ENCODE measurements around the gene BHMT. TPM values are rescaled to one million over a fixed set of nuclear protein-coding genes. Genes with fewer than 3 reads are reported as not detected.

The BHMT gene
- total and polyA plus RNA-seq, 2 of the 4 experiments (the other 2 are of a cell fraction): not detected

GRCh38 chr5:79130781-79131180 is 19.2 kb downstream of the BHMT start:
- in situ Hi-C loops (cut with MboI; ENCODE audit: low sequenced_read_pairs) (loop anchor here (5.0 to 10.0 kb wide), 3 partner anchors 103 to 337 kb away; no protein-coding TSS in a partner anchor), dilution Hi-C loops (cut with HindIII; ENCODE audit: low sequenced_read_pairs, unreplicated experiment) (no loop called here), intact Hi-C loops (cut with micrococcal nuclease) (loop anchor here (5.0 kb wide), 2 partner anchors 407 to 727 kb away; no protein-coding TSS in a partner anchor)
- H3K9me3 ChIP-seq (ENCODE audit: control insufficient read depth, insufficient read depth, low read length): no peaks in the 10 kb centered on the region
- no peak overlapping the region for H2BK15ac ChIP-seq (ENCODE audit: low read depth, low read length)
- no peak overlapping the region for H2BK20ac ChIP-seq (ENCODE audit: low read depth, low read length)
- H3K9ac ChIP-seq (ENCODE audit: low read depth, low read length): no peak overlapping the region
- H4K20me1 ChIP-seq (ENCODE audit: insufficient read depth, low read length): no peaks in the 10 kb centered on the region
- H3K4me3 ChIP-seq (ENCODE audit: insufficient read depth, low read depth, low read length): no peak overlapping the region
- H2BK120ac ChIP-seq (ENCODE audit: low read depth, low read length): no peak overlapping the region
- ChIA-PET CTCF (interaction anchor here (4.0 kb wide), 1 partner anchor 108 kb away, joined by 115 read pairs; no protein-coding TSS in a partner anchor), POLR2A (ENCODE audit: unreplicated experiment) (no interaction called here)
- H2BK5ac ChIP-seq (ENCODE audit: low read depth, low read length, poor library complexity, severe bottlenecking): no peak overlapping the region
- no peak overlapping the region for H4K91ac ChIP-seq (ENCODE audit: insufficient read depth, low read depth, low read length)
- no peak overlapping the region for H3K23ac ChIP-seq (ENCODE audit: low read depth, low read length)
- no TSS peak for BruUV-seq (replicated peaks)
- no peak overlapping the region for H4K8ac ChIP-seq (ENCODE audit: low read depth in 2 of 2, low read length in 2 of 2)
- no peaks in the 10 kb centered on the region for H3K4me1 ChIP-seq (ENCODE audit: control insufficient read depth, insufficient read depth, low read length)
- no peak for DNase-seq
- H3K79me1 ChIP-seq (ENCODE audit: low read depth in 1 of 2, low read length in 2 of 2): no peaks in the 10 kb centered on the region
- no peak overlapping the region for H4K5ac ChIP-seq (ENCODE audit: low read depth, low read length)
- no peak for TF ChIP-seq MXI1 (IDR thresholded peaks at IDR 0.05; ENCODE audit: borderline replicate concordance, low read depth, low read length)
- TF ChIP-seq ELK1 (IDR thresholded peaks at IDR 0.05; ENCODE audit: borderline replicate concordance, low read depth, low read length): no peak
- TF ChIP-seq POLR2A (IDR thresholded peaks at IDR 0.05; ENCODE audit: low read depth, low read length): no peak
- no peak for TF ChIP-seq FOS (IDR thresholded peaks at IDR 0.05; ENCODE audit: low read depth, low read length)
- no peak overlapping the region for H2AK9ac ChIP-seq (replicated peaks; ENCODE audit: low read depth, low read length, poor library complexity)
- H2AK5ac ChIP-seq (ENCODE audit: low read depth, low read length): no peak overlapping the region
- H3K9me1 ChIP-seq (ENCODE audit: insufficient read depth, low read length): no peaks in the 10 kb centered on the region
- H3K14ac ChIP-seq (replicated peaks; ENCODE audit: low read depth, low read length): no peak overlapping the region
- no peak overlapping the region for H3K4ac ChIP-seq (ENCODE audit: low read depth, low read length)
- no peak overlapping the region for H3K18ac ChIP-seq (ENCODE audit: low read depth, low read length)
- H3K27ac ChIP-seq (ENCODE audit: insufficient read depth, low read length): no peak overlapping the region
- ATAC-seq (ENCODE audit: low read depth): no peak
- H3K27me3 ChIP-seq (ENCODE audit: control insufficient read depth, insufficient read depth, low read length): peaks cover 11% of the 10 kb centered on the region
- no peaks in the 10 kb centered on the region for H3K36me3 ChIP-seq (ENCODE audit: control insufficient read depth, insufficient read depth, low read length)
- WGBS, 2 experiments (ENCODE audit: extremely low coverage in 2 of 2, insufficient read length in 1 of 2): no CpG with 5 or more reads among the region's 6 CpGs
- H3K4me2 ChIP-seq (ENCODE audit: low read depth, low read length): no peak overlapping the region
- H2AFZ ChIP-seq (replicated peaks; ENCODE audit: low read length, poor library complexity): no peak overlapping the region
- H3K56ac ChIP-seq (ENCODE audit: extremely low read depth, insufficient read depth, low read length): no peak overlapping the region

All from IMR-90 (cell line).